ENCODE data around the gene PLP1. TPM values are rescaled to one million over a fixed set of nuclear protein-coding genes. Genes with fewer than 3 reads are reported as not detected.
"Not testable (repeated sequence)": the region's sequence is repeated elsewhere in the genome, so short reads cannot be mapped to it uniquely, and the experiment has no call there.

PLP1 gene
- total RNA-seq, 1 experiment from 2014 or later = 88.3 TPM

- no peak overlapping the region for H3K18ac ChIP-seq (ENCODE audit: insufficient read length, low read depth, low read length)
- H3K23ac ChIP-seq (ENCODE audit: insufficient read length, low read depth, low read length) = no peak overlapping the region
- H3K56ac ChIP-seq (ENCODE audit: insufficient read length, low read depth, low read length) = no peak overlapping the region
- H3K9me3 ChIP-seq (ENCODE audit: control insufficient read depth, low read depth, low read length) = no peaks in the 10 kb centered on the region
- H3K4ac ChIP-seq (ENCODE audit: low read depth, low read length) = no peak overlapping the region
- Mint-ChIP-seq H3K4me1 (peaks cover 38 to 63% of the 10 kb centered on the region in 2 experiments), H3K27ac (peak overlapping the region in 1 of 3 experiments; percentile 72; a peak in 3 of 7 replicates), H3K36me3 (ENCODE audit: insufficient read depth in 1 of 3, low read depth in 3 of 3) (peaks cover 50 to 80% (median 70%) of the 10 kb centered on the region in 3 experiments), H3K4me3 (no peak overlapping the region), H3K27me3 (ENCODE audit: low read depth) (no peaks in the 10 kb centered on the region; the same call in 1 of the 2 replicates), H3K9me3 (peaks cover 0 to 47% of the 10 kb centered on the region in 2 experiments; a peak in 2 of 5 replicates)
- no peaks in the 10 kb centered on the region for H3K23me2 ChIP-seq (ENCODE audit: insufficient read length, low read depth, low read length, poor library complexity, severe bottlenecking)
- no peaks in the 10 kb centered on the region for H3K79me1 ChIP-seq (ENCODE audit: insufficient read depth, low read depth, low read length, poor library complexity, severe bottlenecking)
- peaks cover 4% of the 10 kb centered on the region; the same call in 1 of the 2 replicates for H3K4me1 ChIP-seq (ENCODE audit: insufficient read depth, low read length)
- H2BK120ac ChIP-seq (ENCODE audit: low read depth, low read length, poor library complexity, severe bottlenecking) = no peak overlapping the region
- WGBS (ENCODE audit: extremely low coverage, insufficient read length, low lambda C conversion rate) = no CpG with 5 or more reads among the region's 1 CpG
- no peaks in the 10 kb centered on the region; the same call in 1 of the 2 replicates for H3K79me2 ChIP-seq (ENCODE audit: insufficient read depth, low read length)
- no peak overlapping the region for H4K8ac ChIP-seq (replicated peaks; ENCODE audit: insufficient read length, low read depth, low read length)
- no peak overlapping the region for H2BK5ac ChIP-seq (ENCODE audit: insufficient read length, low read length)
- H2BK20ac ChIP-seq (ENCODE audit: low read depth, low read length, poor library complexity, severe bottlenecking) = no peak overlapping the region
- H3K4me2 ChIP-seq (ENCODE audit: insufficient read depth, insufficient read length, low read length) = no peak overlapping the region
- no peak for DNase-seq
- H3K27me3 ChIP-seq (ENCODE audit: insufficient read depth, low read length) = no peaks in the 10 kb centered on the region
- H2BK12ac ChIP-seq (ENCODE audit: insufficient read length, low read depth, low read length) = no peak overlapping the region
- H4K20me1 ChIP-seq (ENCODE audit: control insufficient read depth, insufficient read depth, insufficient read length) = no peaks in the 10 kb centered on the region
- no peak overlapping the region for H3K9ac ChIP-seq (ENCODE audit: extremely low read depth, insufficient read length, low read length)
- H2BK15ac ChIP-seq (ENCODE audit: low read depth, low read length) = no peak overlapping the region
- no peak overlapping the region for H3K14ac ChIP-seq (ENCODE audit: insufficient read depth, low read length)
- no peak overlapping the region for H4K91ac ChIP-seq (ENCODE audit: insufficient read length, low read depth, low read length)
- H4K5ac ChIP-seq (ENCODE audit: insufficient read length, low read depth, low read length) = no peak overlapping the region
- H2AK5ac ChIP-seq (ENCODE audit: insufficient read length, low read length) = no peak overlapping the region
- no peak overlapping the region for H2AFZ ChIP-seq (ENCODE audit: low read length)
- TF ChIP-seq, protein P1, sequence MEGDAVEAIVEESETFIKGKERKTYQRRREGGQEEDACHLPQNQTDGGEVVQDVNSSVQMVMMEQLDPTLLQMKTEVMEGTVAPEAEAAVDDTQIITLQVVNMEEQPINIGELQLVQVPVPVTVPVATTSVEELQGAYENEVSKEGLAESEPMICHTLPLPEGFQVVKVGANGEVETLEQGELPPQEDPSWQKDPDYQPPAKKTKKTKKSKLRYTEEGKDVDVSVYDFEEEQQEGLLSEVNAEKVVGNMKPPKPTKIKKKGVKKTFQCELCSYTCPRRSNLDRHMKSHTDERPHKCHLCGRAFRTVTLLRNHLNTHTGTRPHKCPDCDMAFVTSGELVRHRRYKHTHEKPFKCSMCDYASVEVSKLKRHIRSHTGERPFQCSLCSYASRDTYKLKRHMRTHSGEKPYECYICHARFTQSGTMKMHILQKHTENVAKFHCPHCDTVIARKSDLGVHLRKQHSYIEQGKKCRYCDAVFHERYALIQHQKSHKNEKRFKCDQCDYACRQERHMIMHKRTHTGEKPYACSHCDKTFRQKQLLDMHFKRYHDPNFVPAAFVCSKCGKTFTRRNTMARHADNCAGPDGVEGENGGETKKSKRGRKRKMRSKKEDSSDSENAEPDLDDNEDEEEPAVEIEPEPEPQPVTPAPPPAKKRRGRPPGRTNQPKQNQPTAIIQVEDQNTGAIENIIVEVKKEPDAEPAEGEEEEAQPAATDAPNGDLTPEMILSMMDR (conservative IDR thresholded peaks at IDR 0.05) = no peak
- H3T11ph ChIP-seq (ENCODE audit: low read length) = no peak overlapping the region
- no peak overlapping the region for H3K27ac ChIP-seq (ENCODE audit: insufficient read length, low read depth, low read length)
Observed at GRCh38 chrX:103758555-103758954, 18.1 kb upstream of the PLP1 start.

DNA sequence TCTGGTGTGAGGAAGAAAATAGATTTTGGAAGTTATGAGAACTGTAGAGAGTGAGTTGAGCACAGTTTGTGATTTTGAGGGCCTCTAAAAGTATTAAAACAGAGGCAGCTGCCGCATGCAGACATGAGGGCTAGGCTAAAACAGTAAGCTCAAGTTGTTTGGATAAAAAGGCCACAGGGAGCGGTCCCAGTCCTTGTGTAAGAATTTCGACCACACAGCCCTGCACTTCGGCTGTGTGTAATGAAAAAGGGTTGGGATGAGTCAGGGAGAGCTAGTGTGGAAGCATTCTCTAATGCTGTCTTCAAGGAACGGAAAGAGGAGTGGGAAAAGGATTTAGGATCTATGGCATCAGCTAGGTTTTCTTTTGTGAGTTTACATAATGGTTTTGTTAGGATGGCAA, 13.1 kb upstream of the PLP1 start:
- not testable (repeated sequence) for H2BK20ac ChIP-seq (ENCODE audit: low read depth, low read length, poor library complexity, severe bottlenecking); H2AFZ ChIP-seq (ENCODE audit: low read length)

More for the DNA sequence above, 13.1 kb upstream of the PLP1 start:
- not testable (repeated sequence) for H2BK12ac ChIP-seq (ENCODE audit: insufficient read length, low read depth, low read length); H3K4me2 ChIP-seq (ENCODE audit: insufficient read depth, insufficient read length, low read length); H3T11ph ChIP-seq (ENCODE audit: low read length); H3K18ac ChIP-seq (ENCODE audit: insufficient read length, low read depth, low read length); H3K27me3 ChIP-seq (ENCODE audit: insufficient read depth, low read length); H4K8ac ChIP-seq (replicated peaks; ENCODE audit: insufficient read length, low read depth, low read length); H2BK120ac ChIP-seq (ENCODE audit: low read depth, low read length, poor library complexity, severe bottlenecking); H2BK5ac ChIP-seq (ENCODE audit: insufficient read length, low read length); H3K23me2 ChIP-seq (ENCODE audit: insufficient read length, low read depth, low read length, poor library complexity, severe bottlenecking); H3K9me3 ChIP-seq (ENCODE audit: control insufficient read depth, low read depth, low read length); H3K4ac ChIP-seq (ENCODE audit: low read depth, low read length); H4K5ac ChIP-seq (ENCODE audit: insufficient read length, low read depth, low read length); H3K9ac ChIP-seq (ENCODE audit: extremely low read depth, insufficient read length, low read length); H3K79me2 ChIP-seq (ENCODE audit: insufficient read depth, low read length); H4K20me1 ChIP-seq (ENCODE audit: control insufficient read depth, insufficient read depth, insufficient read length); H3K79me1 ChIP-seq (ENCODE audit: insufficient read depth, low read depth, low read length, poor library complexity, severe bottlenecking); H2AK5ac ChIP-seq (ENCODE audit: insufficient read length, low read length); H3K14ac ChIP-seq (ENCODE audit: insufficient read depth, low read length); H3K56ac ChIP-seq (ENCODE audit: insufficient read length, low read depth, low read length); H2BK15ac ChIP-seq (ENCODE audit: low read depth, low read length); H4K91ac ChIP-seq (ENCODE audit: insufficient read length, low read depth, low read length); H3K23ac ChIP-seq (ENCODE audit: insufficient read length, low read depth, low read length); DNase-seq; H3K27ac ChIP-seq (ENCODE audit: insufficient read length, low read depth, low read length); H3K27me3 Mint-ChIP-seq (ENCODE audit: low read depth)
- Mint-ChIP-seq H3K4me3 (peak overlapping the region in 1 of 2 experiments; percentile 2; a peak in 2 of 5 replicates), H3K9me3 (peaks cover 0 to 63% of the 10 kb centered on the region in 2 experiments; a peak in 2 of 5 replicates), H3K4me1 (peaks cover 74 to 87% of the 10 kb centered on the region in 2 experiments), H3K27ac (peak overlapping the region; percentile 1 to 29 (median 28); a peak in 5 of 7 replicates), H3K36me3 (ENCODE audit: insufficient read depth in 1 of 3, low read depth in 3 of 3) (peaks cover 19 to 52% (median 49%) of the 10 kb centered on the region in 3 experiments)
- WGBS (ENCODE audit: extremely low coverage, insufficient read length, low lambda C conversion rate) = no CpG with 5 or more reads among the region's 5 CpGs
- peaks cover 11% of the 10 kb centered on the region; the same call in 1 of the 2 replicates for H3K4me1 ChIP-seq (ENCODE audit: insufficient read depth, low read length)

Data from H9 (cell line).